ENCODE results near the gene GPR149.

The GPR149 gene

GRCh38 chr3:154323891-154324738, 105.9 kb downstream of the GPR149 start, which contains the start of gene DHX36:
TSS of gene DHX36 (minus strand) at chr3:154324487. CDS start at chr3:154324416, 71 bp downstream.
- no peaks in the 10 kb centered on the region for H3K27me3 Mint-ChIP-seq
- peaks cover 30% of the 10 kb centered on the region for H3K36me3 Mint-ChIP-seq (ENCODE audit: insufficient read depth)
- no peaks in the 10 kb centered on the region for H3K9me3 Mint-ChIP-seq
- ATAC-seq (replicated peaks) = peak; percentile 90
- peaks cover 15 to 21% of the 10 kb centered on the region in 2 donors for H3K4me1 Mint-ChIP-seq (ENCODE audit: low read depth in 2 of 2)
- H3K4me3 Mint-ChIP-seq = peak within 1 kb of the TSS in 1 of 2 donors; percentile 88
- peak within 1 kb of the TSS in 1 of 2 donors; percentile 99 for H3K27ac Mint-ChIP-seq
- DNase-seq = peak; percentile 90 to 91 (median 91)

DNA sequence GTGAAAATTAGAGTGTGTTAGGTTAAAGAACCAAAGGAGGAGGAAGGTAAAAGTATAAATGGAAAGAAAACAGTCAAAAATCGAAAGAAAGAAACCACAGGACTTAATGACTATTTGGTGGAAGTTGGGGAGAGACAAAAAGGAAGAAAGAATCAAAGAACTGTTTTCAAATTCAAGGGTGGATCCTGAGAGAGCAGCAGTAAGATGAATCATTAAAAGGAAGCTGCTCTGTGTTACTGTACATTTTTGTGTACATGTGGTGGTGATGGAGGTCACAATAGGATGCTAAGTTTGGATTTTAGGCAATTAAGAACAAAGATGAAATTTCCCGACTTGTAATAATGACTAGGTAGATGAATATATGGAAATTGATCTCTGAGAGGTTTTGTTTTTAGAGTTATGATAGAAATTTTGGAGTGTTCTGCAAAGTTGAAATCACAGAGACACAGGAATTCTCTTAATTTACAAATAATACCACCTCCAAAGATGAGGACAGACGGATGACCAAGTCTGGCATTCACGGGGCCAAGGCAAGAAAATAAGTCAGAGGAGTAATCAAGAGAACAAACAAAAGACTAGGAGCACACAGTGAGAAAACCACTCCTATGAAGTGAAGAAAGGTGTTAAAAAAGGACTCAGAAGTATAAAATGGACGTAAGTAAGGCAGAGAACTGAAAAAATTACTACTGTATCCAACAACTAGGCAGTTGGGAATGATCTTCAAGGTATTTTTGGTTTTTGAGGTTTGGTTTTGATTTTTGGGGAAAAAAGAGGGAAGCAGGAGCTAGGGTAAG, 112.8 kb downstream of the GPR149 start:
- H3K4me3 Mint-ChIP-seq = peak overlapping the region; percentile 3 to 60
- ATAC-seq (replicated peaks) = peak; percentile 51

DNA sequence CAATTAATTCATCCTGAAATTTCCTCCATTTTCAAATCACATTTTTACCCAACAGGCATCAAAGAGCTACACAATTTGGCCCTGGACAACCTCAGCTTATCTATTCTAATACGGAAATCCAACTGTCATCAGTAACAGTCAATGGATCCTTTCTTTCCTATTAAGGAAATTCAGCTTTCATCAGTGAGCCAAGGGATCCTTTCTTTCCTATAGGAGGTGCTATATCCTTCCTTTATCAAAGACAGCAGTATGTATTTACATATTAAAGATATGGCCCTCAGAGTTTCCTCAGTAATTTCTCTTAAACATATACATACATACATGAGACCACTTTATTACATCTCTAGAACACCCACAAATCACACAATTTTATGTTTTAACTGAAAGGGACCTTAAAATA, 115.8 kb downstream of the GPR149 start:
- ATAC-seq (replicated peaks) (no peak), DNase-seq (no peak)
- no peak overlapping the region for H3K4me3 Mint-ChIP-seq
- no peaks in the 10 kb centered on the region for H3K9me3 Mint-ChIP-seq
- peaks cover 18 to 26% of the 10 kb centered on the region in 2 donors for H3K4me1 Mint-ChIP-seq (ENCODE audit: low read depth in 2 of 2)
- H3K27me3 Mint-ChIP-seq = no peaks in the 10 kb centered on the region
- H3K27ac Mint-ChIP-seq = peak overlapping the region in 1 of 2 donors; percentile 55
- H3K36me3 Mint-ChIP-seq (ENCODE audit: insufficient read depth) = peaks cover 61% of the 10 kb centered on the region

More for the DNA sequence above, 112.8 kb downstream of the GPR149 start:
- Mint-ChIP-seq H3K36me3 (ENCODE audit: insufficient read depth) (peaks cover 46% of the 10 kb centered on the region), H3K27me3 (no peaks in the 10 kb centered on the region), H3K4me1 (ENCODE audit: low read depth in 2 of 2) (peaks cover 27 to 38% of the 10 kb centered on the region in 2 donors), H3K27ac (peak overlapping the region in 1 of 2 donors; percentile 16), H3K9me3 (no peaks in the 10 kb centered on the region)
- no peak for DNase-seq

GRCh38 chr3:154310840-154311239, 119.2 kb downstream of the GPR149 start:
- DNase-seq = no peak
- Mint-ChIP-seq H3K4me3 (no peak overlapping the region), H3K36me3 (ENCODE audit: insufficient read depth) (peaks cover 79% of the 10 kb centered on the region), H3K27me3 (no peaks in the 10 kb centered on the region), H3K27ac (no peak overlapping the region), H3K4me1 (ENCODE audit: low read depth in 2 of 2) (peaks cover 9 to 19% of the 10 kb centered on the region in 2 donors), H3K9me3 (no peaks in the 10 kb centered on the region)
- ATAC-seq (replicated peaks) = no peak

DNA sequence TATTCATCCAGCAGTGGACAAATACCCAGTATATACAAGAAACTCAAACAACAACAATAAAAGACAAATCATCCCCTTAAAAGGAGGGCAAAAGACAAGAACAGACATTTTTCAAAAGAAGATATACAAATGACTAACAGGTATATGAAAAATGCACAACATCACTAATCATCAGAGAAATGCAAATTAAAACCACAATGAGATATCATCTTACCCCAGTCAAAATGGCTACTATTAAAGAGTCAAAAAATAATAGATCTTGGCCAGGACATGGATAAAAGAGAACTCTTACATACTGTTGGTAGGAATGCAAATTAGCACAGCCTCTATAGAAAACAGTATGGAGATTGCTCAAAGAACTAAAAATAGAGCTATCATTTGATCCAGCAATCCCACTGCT, 122.6 kb downstream of the GPR149 start:
- Mint-ChIP-seq H3K9me3 (no peaks in the 10 kb centered on the region), H3K36me3 (ENCODE audit: insufficient read depth) (peaks cover 82% of the 10 kb centered on the region), H3K4me3 (no peak overlapping the region), H3K4me1 (ENCODE audit: low read depth in 2 of 2) (peaks cover 5 to 14% of the 10 kb centered on the region in 2 donors), H3K27ac (peak overlapping the region in 1 of 2 donors; percentile 75), H3K27me3 (no peaks in the 10 kb centered on the region)
- DNase-seq (no peak), ATAC-seq (replicated peaks) (no peak)

DNA sequence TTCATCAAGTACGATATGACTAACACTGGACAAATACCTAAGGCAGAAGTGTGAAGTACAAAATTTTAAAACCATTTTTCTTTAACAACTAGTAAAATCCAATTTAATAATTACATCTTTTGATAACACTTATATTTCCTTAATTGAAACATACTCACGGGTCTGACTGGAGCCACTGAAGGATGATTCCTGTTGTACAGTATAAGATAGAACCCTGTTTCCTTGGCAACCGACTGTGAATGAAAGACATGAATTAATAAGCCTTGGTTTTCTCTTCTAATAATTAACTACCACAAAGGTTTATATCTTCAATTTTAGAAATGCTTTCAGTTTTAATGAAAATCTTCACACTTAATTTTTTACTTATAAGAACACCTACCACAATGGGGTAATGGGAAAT, 125.1 kb downstream of the GPR149 start:
- H3K27ac Mint-ChIP-seq = no peak overlapping the region
- H3K36me3 Mint-ChIP-seq (ENCODE audit: insufficient read depth) = peaks cover 88% of the 10 kb centered on the region
- H3K9me3 Mint-ChIP-seq = no peaks in the 10 kb centered on the region
- H3K4me1 Mint-ChIP-seq (ENCODE audit: low read depth in 2 of 2) = peaks cover 5 to 20% of the 10 kb centered on the region in 2 donors
- ATAC-seq (replicated peaks) (no peak), DNase-seq (no peak)
- no peaks in the 10 kb centered on the region for H3K27me3 Mint-ChIP-seq
- H3K4me3 Mint-ChIP-seq = no peak overlapping the region

DNA sequence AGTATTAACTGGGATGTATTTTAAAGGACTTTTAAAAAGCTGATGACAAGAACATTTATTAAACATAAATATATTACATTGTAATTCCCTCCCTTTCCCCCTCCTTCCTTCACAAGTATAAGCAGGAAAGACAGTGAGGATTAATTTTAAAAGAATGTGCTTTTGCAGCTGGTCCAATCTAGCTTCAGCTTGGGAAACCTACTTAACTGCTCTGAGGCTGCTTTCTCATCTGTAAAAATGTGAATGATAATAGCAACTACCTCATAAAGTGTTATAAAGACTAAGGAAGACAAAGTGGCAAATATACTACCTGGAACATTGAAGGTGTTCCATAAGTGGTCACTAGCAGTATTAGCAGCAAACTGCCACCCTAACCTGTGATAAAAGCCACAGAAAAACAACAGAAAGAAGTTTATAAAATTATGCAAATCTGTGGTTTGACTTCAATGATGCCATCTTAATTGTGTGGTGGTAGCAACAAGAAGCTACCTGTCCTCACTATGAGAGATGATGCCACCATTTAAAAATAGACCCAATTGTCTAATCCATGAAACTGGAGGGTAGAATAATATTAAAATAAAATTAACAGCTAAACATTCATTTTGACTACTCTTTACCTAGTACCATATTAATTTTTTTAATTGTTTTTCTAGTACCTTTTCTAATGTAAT, 125.7 kb downstream of the GPR149 start:
- Mint-ChIP-seq H3K36me3 (ENCODE audit: insufficient read depth) (peaks cover 89% of the 10 kb centered on the region), H3K4me1 (ENCODE audit: low read depth in 2 of 2) (peaks cover 5 to 20% of the 10 kb centered on the region in 2 donors), H3K4me3 (no peak overlapping the region), H3K27ac (peak overlapping the region in 1 of 2 donors; percentile 61), H3K9me3 (no peaks in the 10 kb centered on the region), H3K27me3 (no peaks in the 10 kb centered on the region)
- ATAC-seq (replicated peaks) = no peak
- no peak for DNase-seq

GRCh38 chr3:154301561-154301960, 128.4 kb downstream of the GPR149 start:
- Mint-ChIP-seq H3K9me3 (no peaks in the 10 kb centered on the region), H3K4me1 (ENCODE audit: low read depth in 2 of 2) (peaks cover 0 to 8% of the 10 kb centered on the region in 2 donors), H3K27ac (peak overlapping the region in 1 of 2 donors; percentile 23), H3K27me3 (no peaks in the 10 kb centered on the region), H3K36me3 (ENCODE audit: insufficient read depth) (peaks cover 90% of the 10 kb centered on the region), H3K4me3 (no peak overlapping the region)
- DNase-seq (no peak), ATAC-seq (replicated peaks) (no peak)

GRCh38 chr3:154294016-154294415, 136.0 kb downstream of the GPR149 start:
- H3K27me3 Mint-ChIP-seq = no peaks in the 10 kb centered on the region
- ATAC-seq (replicated peaks) (no peak), DNase-seq (no peak)
- peak overlapping the region in 1 of 2 donors; percentile 10 for H3K27ac Mint-ChIP-seq
- H3K4me1 Mint-ChIP-seq (ENCODE audit: low read depth in 2 of 2) = peaks cover 0 to 6% of the 10 kb centered on the region in 2 donors
- peaks cover 84% of the 10 kb centered on the region for H3K36me3 Mint-ChIP-seq (ENCODE audit: insufficient read depth)
- no peak overlapping the region for H3K4me3 Mint-ChIP-seq
- no peaks in the 10 kb centered on the region for H3K9me3 Mint-ChIP-seq

DNA sequence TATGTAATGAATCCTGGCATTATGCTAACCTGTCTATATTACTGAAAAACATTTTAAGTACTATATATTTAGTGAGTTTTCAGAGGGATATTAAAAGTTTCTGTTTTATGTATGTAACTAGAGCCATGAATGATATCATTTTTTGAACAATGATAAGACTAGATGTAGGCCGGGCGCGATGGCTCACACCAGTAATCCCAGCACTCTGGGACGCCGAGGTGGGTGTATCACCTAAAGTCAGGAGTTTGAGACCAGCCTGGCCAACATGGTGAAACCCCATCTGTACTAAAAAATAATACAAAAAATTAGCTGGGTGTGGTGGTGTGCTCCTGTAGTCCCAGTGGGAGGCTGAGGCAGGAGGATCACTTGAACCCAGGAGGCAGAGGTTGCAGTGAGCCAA, 139.8 kb downstream of the GPR149 start:
- no peak for DNase-seq
- peaks cover 81% of the 10 kb centered on the region for H3K36me3 Mint-ChIP-seq (ENCODE audit: insufficient read depth)
- H3K9me3 Mint-ChIP-seq = no peaks in the 10 kb centered on the region
- H3K27ac Mint-ChIP-seq = no peak overlapping the region
- no peak overlapping the region for H3K4me3 Mint-ChIP-seq
- peaks cover 0 to 6% of the 10 kb centered on the region in 2 donors for H3K4me1 Mint-ChIP-seq (ENCODE audit: low read depth in 2 of 2)
- no peak for ATAC-seq (replicated peaks)
- H3K27me3 Mint-ChIP-seq = no peaks in the 10 kb centered on the region

Data from effector memory CD8-positive, alpha-beta T cell (primary cell).